B cell (primary cell): ENCODE data around the gene POU2F3.

ENCODE experiments used
- EZH2 ChIP-seq: IDR thresholded peaks from 2 replicates; pipeline ENCODE4 v1.6.1; 2012; ENCODE audit warnings: borderline replicate concordance, low read depth, mild to moderate bottlenecking, moderate library complexity, low read length; ENCODE audit not compliant: insufficient read depth, poor library complexity, severe bottlenecking
- TF ChIP-seq, protein P1 (sequence below): fragments of 200-600 bp; IDR thresholded peaks from one replicate; pipeline ENCODE4 v1.8.0; 2022; ENCODE audit warnings: antibody characterized with exemption, mild to moderate bottlenecking

DNA sequence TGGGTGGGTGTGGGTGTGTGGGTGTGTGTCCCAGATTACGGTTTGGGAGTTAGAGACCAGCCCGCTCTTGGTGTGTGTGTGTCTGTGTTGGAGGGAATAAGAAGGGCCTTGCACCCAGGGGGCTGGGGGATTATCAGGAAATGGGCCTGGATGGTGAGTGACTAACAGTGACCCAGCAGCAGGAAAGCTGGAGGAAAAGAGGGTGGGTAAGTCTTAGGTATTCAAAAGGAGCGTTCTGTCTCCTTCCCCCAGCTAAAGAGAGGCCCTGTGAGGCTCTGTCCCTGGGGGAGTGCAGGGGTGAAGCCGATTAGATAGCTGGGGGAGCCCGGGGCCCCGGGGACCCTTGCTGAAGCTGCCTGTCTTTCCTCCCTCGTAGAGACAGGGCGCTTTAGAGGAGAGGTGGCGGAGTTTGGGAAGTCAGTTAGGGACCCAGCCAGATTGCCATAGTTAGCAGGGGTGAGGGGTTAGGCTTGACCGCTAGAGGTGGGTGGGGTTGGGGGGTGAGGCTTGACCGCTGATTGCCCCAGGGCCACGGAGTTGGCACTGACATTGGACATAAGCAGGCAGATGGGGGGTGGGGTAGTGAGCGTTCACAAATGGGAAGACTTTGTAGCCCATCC lies 27.6 kb upstream of the POU2F3 start:
- TF ChIP-seq, protein P1, sequence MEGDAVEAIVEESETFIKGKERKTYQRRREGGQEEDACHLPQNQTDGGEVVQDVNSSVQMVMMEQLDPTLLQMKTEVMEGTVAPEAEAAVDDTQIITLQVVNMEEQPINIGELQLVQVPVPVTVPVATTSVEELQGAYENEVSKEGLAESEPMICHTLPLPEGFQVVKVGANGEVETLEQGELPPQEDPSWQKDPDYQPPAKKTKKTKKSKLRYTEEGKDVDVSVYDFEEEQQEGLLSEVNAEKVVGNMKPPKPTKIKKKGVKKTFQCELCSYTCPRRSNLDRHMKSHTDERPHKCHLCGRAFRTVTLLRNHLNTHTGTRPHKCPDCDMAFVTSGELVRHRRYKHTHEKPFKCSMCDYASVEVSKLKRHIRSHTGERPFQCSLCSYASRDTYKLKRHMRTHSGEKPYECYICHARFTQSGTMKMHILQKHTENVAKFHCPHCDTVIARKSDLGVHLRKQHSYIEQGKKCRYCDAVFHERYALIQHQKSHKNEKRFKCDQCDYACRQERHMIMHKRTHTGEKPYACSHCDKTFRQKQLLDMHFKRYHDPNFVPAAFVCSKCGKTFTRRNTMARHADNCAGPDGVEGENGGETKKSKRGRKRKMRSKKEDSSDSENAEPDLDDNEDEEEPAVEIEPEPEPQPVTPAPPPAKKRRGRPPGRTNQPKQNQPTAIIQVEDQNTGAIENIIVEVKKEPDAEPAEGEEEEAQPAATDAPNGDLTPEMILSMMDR, result no peak
- no peak for TF ChIP-seq EZH2
